HFF-Myc (cell line): ENCODE measurements around the gene COL4A6.

Experiments
- DNase-seq: peaks from one replicate; pipeline ENCODE4 v3.0.0-alpha.2; 2011; ENCODE audit warnings: low read depth; ENCODE audit errors: extremely low read depth
- H3K4me3 ChIP-seq: replicated peaks from 2 replicates; pipeline ENCODE4 v1.5.1; 2011; ENCODE audit warnings: low read depth, mild to moderate bottlenecking, control low read depth, low read length
- TF ChIP-seq, protein P1 (sequence below): IDR thresholded peaks from 2 replicates; pipeline ENCODE4 v1.5.1; 2012; ENCODE audit warnings: mild to moderate bottlenecking, low read depth, low read length, control low read depth; ENCODE audit errors: missing control alignments

COL4A6 gene

DNA sequence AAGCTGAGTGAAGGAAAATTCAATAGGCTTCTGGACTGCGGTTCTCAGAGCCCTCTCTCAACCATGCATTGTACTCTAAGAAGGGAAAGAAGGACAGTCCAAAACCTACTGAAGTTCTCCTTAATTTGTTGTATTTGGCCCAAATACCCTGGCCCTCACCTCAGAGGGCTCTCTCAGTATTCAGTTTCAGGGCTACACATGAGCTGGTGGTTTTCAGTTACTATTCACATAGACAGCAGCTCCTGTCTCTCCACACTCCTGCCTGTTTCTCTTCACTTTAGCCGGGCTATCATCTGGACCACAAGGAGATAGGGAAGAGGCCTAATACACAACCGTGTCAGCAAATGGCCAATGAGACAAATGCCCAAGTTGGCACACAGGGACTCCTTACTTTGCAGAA is 280.6 kb downstream of the COL4A6 start:
- no peak overlapping the region for H3K4me3 ChIP-seq
- DNase-seq = no peak
- TF ChIP-seq, protein P1, sequence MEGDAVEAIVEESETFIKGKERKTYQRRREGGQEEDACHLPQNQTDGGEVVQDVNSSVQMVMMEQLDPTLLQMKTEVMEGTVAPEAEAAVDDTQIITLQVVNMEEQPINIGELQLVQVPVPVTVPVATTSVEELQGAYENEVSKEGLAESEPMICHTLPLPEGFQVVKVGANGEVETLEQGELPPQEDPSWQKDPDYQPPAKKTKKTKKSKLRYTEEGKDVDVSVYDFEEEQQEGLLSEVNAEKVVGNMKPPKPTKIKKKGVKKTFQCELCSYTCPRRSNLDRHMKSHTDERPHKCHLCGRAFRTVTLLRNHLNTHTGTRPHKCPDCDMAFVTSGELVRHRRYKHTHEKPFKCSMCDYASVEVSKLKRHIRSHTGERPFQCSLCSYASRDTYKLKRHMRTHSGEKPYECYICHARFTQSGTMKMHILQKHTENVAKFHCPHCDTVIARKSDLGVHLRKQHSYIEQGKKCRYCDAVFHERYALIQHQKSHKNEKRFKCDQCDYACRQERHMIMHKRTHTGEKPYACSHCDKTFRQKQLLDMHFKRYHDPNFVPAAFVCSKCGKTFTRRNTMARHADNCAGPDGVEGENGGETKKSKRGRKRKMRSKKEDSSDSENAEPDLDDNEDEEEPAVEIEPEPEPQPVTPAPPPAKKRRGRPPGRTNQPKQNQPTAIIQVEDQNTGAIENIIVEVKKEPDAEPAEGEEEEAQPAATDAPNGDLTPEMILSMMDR = no peak

DNA sequence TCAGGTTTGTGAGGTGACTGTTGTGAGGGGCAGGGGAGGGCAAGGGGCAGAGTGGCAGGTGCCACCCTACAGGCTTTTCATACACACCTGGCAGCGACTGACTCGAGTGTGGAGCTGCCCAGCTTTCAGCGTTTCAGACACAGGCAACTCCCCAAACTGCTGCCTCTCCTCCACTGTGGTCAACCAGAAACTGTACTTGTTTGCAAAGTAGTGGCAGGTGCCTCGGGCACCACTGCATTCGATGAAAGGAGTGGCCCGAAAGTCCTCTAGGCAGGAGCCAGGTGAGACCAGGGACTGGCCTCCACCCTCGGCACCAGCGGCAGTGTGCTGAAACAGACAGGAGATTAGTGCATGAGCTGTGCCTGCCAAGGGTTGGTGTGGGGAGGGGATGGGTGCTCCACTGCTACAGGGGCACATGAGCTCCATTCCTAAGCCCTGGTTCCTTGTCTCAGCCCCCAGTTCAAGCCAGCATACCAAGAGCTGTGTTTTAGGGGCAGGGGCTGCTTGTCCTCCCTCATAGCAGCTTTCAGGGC is 281.2 kb downstream of the COL4A6 start:
- DNase-seq = no peak
- TF ChIP-seq, protein P1 = no peak
- no peak overlapping the region for H3K4me3 ChIP-seq

DNA sequence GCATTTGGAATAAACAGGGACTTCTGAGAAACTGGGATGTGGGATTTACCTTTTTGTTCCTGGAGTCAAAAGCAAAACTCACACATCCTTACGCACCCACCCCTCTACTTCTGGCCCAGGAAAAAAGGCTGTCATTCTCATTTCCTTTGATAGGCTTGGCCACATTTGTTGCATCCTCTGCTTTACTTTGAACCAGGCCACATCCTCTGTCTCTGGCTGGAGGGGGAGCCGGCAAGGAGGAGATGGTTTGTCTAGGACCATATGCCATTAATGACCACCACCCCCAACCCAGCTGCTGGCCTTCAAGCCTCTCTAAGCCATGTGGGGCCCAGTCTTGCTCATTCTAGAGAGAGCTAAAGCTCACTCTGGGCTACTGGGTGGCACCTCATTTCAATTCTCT is 282.1 kb downstream of the COL4A6 start:
- DNase-seq = no peak
- TF ChIP-seq, protein P1 = no peak
- no peak overlapping the region for H3K4me3 ChIP-seq

DNA sequence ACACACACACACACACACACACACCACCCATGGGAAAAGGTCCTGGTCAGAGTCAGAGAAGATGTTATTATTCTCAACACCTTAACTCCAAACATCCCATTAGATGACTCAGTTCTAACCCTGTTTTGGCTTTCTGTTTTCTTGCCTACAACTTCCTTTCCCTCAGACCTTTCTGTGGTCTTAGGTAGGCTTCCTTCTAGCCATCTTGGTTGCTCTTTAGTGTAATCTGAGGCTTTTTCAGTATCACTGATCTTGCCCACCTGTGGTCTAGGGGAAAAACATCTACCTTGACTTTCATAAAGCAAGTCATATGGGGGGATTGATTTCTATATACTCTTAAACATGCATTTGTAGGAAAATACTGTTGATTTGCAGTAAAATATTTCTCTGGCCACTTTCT is 289.7 kb downstream of the COL4A6 start:
- DNase-seq = no peak
- TF ChIP-seq, protein P1 = no peak
- H3K4me3 ChIP-seq = no peak overlapping the region

DNA sequence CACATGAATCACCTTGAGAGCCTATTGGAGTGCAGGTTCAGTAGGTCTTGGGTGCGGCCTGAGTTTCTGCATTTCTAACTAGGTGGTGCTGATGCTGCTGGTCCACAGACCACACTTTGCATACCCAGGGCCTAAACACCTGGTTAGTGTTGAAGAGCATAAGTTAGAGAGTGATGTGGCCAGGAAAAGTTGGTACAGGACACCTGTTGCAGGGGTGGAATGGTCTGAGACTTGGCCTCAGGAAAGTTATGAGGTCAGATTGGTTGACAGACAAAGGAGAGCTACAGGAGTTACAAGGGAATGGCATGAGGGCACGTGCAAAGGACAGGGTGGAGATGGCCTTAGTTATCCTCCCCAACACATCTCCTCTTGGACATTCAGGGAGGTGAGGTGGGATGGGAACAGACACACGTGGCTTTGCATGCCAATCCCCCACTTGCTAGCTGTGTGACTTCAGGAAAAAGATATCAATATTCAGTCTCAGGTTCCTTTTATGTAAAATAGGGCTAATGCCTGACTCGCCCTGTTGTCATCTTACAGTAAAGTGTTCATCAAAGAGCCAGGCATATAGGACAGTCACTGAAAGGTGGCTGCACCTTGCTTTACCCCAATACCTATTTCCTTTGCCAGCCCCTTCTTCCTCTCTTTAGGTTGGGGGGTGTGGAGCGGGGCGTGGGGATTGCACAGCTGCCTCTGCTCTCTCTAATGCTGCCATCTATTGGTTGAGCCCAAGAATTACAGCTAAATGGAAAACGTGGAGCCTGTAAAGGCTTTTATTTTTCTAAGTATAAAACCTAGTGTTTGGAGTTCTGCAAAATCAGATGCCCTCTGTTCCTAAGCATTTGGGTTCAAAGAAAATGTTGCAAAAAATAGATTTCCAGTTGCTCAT is 299.2 kb downstream of the COL4A6 start:
- no peak overlapping the region for H3K4me3 ChIP-seq
- no peak for DNase-seq
- TF ChIP-seq, protein P1 = peak; percentile 49

DNA sequence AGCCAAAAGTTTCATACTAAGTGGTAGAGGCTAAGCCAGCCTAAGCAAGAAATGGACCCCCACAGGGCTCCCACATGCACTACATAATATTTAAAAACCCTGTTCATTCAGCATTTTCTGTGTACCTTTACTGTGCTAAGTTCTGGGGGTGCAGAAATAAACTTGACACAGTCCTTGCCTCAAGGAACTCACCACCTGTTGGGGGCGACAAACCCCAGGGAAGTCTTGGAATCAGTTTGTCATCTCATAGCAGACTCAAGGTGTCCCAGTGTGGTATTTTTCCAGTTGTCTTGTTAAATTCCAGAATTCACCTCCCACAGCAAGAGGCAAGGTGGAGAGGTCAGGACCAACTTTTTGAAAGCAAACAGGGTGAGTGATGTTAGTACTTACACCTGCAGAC is 303.5 kb downstream of the COL4A6 start:
- no peak overlapping the region for H3K4me3 ChIP-seq
- DNase-seq = no peak
- TF ChIP-seq, protein P1 = no peak
